Limb (tissue), 2 donors: ENCODE results near the gene FGF12.
A peak's percentile ranks its signal among the peaks of the same experiment; 100 is the strongest.
"Not testable (repeated sequence)": the region's sequence is repeated elsewhere in the genome, so short reads cannot be mapped to it uniquely, and the experiment has no call there.

Experiments used
- DNase-seq, 2 donors: peaks; one replicate each; pipeline ENCODE4 v3.0.0-alpha.2; 2016; ENCODE audit errors: extremely low spot score in 2 of 2

The FGF12 gene

DNA sequence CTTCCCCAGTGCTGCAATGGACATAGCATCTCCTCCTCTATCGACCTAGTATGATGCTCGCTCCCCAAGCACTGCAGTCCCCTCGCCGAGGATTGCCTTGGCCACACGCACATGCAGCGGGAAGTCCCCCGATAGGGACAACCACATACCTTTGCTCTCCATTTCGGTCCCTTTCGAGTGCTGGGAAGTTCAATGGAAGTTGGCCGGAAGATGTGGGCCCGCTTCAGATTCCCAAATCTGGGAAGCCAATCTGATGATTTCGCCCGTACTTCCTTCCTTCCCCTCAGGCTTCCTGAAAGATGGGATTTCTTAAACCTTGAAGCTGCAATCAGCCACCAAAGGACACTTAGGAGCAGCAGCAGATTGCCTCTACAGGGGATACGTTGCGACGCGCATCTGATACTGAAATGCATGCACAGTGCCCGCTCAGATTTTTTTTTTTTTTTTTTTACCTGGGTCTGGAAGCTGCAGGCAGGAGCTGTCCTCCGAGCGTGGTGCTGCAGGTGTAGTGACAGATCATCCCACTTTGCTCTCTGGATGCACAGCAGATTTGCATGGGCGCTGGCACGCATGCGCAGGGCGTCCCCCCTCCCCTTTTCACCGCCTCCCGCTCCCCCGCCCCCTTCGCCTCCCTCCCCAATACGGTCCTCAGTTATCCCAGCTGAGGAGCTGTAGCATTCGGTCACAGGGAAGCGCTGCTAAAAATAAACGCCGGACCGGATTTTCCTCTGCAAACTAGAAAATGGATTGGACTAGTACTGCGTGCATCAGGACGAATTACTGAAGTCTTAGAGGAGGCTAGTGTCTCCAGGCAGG is at the start of gene FGF12:
FGF12 (minus strand) TSS at position 510 of the 816 bp plus-strand sequence.
- DNase-seq, result peak; percentile 67 to 92

DNA sequence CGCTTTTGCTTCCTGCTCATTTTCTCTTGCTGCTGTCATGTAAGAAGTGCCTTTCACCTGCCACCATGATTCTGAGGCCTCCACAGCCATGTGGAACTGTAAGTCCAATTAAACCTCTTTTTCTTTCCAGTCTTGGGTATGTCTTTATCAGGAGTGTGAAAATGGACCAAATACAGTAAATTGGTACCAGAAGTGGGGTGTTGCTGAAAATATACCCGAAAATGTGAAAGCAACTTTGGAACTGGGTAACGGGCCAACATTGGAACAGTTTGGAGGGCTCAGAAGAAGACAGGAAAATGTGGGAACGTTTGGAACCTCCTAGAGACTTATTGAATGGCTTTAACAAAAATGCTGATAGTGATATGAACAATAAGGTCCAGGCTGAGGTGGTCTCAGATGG is 47.0 kb upstream of the FGF12 start:
- not testable (repeated sequence) for DNase-seq

DNA sequence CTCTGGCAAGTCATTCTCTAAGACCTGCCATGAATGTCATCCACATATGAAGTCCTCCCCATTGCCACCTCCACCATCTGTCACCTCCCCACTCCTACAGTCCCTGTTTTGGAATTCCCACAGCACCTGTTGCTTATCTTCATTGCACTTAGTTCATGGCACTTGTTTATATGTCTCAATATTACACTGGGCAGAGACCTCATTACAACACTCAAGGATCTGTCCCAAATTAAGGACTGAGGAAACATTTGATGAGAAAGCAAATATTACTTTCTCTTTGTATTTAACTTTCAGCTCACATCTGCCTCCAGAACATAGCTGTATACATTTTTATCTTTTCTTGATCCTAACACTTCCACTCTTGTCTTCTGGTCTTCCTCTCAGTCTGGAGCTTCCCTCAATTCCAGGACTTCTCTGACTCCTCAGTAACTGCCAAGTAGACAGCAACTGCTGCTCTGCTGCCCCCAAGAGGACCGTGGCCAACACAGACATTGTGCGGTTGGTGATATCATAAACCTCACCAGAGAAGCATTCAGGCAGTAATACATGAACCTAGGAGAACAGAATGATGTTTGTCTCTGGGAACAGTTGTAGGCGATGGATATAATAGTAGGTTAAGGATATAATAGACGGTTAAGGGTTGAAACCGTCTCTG is 45.0 kb upstream of the FGF12 start:
- DNase-seq, result no peak

DNA sequence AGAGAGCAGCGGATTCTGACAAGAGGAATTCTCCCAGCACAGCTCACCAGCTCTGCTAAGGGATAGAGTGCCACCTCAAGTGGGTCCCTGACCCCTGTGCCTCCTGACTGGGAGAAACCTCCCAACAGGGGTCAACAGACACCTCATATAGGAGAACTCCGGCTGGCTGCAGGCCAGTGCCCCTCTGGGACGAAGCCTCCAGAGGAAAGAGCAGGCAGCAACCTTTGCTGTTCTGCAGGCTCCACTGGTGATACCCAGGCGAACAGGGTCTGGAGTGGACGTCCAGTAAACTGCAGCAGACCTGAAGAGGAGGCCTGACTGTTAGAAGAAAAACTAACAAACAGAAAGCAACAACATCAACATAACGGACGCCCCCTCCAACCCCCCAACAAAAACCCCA is 31.3 kb upstream of the FGF12 start:
- DNase-seq, result no peak

GRCh38 chr3:192751148-192751547 is 23.8 kb upstream of the FGF12 start:
- no peak for DNase-seq

- DNase-seq, result no peak
These were observed 22.9 kb upstream of the FGF12 start for GRCh38 chr3:192750201-192750600.

DNA sequence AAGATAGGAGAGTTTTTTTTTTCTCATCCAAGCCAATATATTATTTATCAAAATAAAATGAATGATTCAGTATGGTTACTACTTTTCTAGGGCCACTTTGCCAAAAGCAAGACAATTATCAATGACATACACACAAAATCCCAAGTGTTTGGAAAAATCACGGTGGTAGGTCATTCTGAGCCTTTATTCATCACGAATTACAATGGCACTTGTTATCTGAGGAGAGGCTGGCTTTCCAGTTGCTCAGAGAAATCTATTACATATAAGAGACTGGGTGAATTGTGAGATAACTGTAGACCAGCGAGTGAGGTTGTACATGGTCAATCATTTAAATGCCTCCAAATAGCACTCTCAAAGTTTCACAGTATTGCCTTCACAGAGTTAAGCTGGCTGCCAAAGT is 20.4 kb upstream of the FGF12 start:
- no peak for DNase-seq

GRCh38 chr3:192747145-192747544 is 19.8 kb upstream of the FGF12 start:
- no peak for DNase-seq

- DNase-seq, result no peak
These were observed 17.8 kb upstream of the FGF12 start for GRCh38 chr3:192745150-192745549.

DNA sequence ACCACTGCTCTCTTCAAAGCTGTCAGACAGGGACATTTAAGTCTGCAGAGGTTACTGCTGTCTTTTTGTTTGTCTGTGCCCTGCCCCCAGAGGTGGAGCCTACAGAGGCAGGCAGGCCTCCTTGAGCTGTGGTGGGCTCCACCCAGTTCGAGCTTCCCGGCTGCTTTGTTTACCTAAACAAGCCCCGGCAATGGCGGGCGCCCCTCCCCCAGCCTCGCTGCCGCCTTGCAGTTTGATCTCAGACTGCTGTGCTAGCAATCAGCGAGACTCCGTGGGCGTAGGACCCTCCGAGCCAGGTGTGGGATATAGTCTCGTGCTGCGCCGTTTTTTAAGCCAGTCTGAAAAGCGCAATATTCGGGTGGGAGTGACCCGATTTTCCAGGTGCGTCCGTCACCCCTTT is 17.3 kb upstream of the FGF12 start:
- not testable (repeated sequence) for DNase-seq

- no peak for DNase-seq
These were observed 10.2 kb upstream of the FGF12 start for GRCh38 chr3:192737506-192737905.

DNA sequence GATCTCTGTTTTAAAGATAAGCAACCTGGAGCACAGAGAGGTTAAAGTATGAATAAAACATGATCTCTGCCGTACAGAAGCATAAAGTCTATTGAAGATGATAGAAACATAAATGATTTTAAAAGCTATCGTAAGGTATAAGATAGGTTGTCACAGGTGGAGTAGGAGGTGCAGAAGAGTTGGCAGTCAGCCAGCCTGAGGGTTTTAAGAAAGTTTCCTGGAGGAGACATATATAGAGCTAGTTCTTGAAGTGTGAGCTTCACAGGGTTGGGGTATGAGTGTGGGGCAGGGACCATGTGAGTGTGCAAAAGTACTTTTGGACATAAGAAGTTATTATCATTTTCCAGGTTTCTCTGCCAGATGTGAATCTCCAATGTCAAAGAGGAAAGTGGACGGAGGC is 3.9 kb upstream of the FGF12 start:
- no peak for DNase-seq

DNA sequence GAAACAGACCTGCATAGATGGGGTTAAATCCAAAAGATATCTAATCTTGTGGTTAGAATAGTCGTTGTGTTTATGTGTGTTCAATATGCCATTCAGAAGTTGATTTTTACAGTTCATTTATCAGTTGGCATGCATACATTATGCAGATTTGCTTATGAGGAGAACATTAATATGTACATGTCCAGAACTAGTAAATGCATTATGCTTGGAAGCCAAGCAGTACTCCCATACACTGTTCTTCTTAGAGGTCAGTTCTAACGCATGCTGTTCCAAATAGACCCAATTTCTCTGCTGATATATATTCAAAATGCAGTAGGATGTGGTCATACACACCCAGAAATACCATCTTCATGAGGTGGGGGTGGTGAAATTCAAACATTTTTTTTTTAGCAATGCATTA is 956 bp downstream of the FGF12 start:
- no peak for DNase-seq

- DNase-seq, result no peak
These were observed 7.4 kb downstream of the FGF12 start for GRCh38 chr3:192719964-192720363.

- DNase-seq, result no peak
These were observed 9.2 kb downstream of the FGF12 start for GRCh38 chr3:192718156-192718555.

- no peak for DNase-seq
These were observed 12.2 kb downstream of the FGF12 start for GRCh38 chr3:192715126-192715525.

DNA sequence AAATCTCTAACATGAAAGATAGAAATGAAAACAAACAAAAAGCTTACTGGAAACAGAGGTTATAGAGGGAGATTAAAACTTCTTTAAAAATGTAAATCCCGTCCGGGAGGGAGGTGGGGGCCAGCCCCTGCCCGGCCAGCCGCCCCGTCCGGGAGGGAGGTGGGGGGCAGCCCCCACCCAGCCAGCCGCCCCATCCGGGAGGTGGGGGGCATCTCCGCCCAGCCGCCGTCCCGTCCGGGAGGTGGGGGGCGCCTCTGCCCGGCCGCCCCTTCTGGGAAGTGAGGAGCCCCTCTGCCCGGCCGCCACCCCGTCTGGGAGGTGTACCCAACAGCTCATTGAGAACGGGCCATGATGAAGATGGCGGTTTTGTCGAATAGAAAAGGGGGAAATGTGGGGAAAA is 16.2 kb downstream of the FGF12 start:
- not testable (repeated sequence) for DNase-seq

DNA sequence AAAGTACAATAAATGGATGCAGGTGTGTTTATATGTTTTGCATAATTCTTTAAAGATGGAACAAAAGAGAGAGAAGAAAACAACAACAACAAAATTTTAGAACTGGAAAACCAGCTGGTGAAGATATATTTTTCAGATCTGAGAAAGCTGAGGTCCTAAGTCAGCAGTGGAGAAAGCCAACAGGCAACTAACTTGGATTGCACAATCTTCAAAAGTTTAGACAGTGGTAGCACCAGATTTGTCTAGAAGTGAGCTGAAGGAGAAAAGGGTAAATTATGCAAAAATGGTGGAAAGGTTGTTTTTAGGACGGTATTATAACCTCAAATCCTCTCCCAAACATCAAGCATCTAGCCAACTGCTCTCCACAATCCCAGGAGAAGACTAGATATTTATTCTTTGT is 17.0 kb downstream of the FGF12 start:
- DNase-seq, result no peak

GRCh38 chr3:192706272-192706671 is 21.1 kb downstream of the FGF12 start:
- no peak for DNase-seq

DNA sequence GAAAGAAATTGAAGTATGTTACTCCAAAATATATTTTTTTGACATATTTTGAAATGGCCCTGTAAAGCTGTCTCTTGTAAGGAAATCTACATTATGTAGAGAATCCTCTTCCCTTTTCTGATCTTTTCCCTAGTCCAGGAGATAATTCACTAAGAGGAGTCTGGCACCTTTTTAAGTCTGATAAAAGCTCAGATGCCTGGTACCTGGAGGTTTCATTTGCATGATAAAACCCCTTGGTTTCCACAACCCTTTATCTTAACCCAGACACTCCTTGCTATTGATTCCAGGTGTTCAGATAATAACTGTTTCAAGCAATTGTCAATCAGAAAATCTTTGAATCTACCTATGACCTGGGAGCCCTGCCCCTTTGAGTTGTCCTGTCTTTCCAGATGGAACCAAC is 26.5 kb downstream of the FGF12 start:
- DNase-seq, result no peak

DNA sequence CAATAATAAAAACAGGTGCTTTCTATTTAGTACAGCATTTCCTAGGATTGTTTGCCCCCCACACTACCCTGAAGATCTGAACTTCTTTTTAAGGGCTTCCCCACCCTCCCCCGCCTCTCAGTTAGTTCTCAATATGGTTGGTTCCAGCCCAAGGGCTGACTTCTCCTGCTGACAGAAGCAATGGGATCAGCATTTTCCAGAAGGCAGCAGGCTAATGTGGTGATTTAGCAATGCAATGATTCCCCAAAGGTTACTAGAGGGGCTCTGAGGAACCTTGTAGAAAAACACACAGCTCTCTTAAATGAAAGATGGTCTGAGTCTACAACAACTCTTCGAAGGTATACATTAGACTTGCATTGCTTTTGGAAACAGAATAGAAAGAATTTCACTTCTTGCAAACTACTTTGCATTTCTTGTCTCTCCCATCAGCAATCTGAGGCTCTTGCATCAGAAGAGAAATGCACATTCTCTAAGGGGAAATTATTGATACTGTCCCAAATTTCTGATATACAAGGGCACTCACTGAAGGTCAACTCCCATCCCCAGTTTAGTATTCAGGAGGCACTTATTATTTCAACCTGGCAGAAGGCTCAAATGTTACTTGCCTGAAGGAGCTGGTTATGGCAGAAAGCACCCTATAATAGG is 30.3 kb downstream of the FGF12 start:
- no peak for DNase-seq

- no peak for DNase-seq
These were observed 39.7 kb downstream of the FGF12 start for GRCh38 chr3:192687488-192688152.
